ENCODE measurements around the gene SUFU. TPM values are rescaled to one million over a fixed set of nuclear protein-coding genes. Genes with fewer than 3 reads are reported as not detected.

The SUFU gene
- total RNA-seq, 1 experiment from 2014 or later = 10.6 TPM

DNA sequence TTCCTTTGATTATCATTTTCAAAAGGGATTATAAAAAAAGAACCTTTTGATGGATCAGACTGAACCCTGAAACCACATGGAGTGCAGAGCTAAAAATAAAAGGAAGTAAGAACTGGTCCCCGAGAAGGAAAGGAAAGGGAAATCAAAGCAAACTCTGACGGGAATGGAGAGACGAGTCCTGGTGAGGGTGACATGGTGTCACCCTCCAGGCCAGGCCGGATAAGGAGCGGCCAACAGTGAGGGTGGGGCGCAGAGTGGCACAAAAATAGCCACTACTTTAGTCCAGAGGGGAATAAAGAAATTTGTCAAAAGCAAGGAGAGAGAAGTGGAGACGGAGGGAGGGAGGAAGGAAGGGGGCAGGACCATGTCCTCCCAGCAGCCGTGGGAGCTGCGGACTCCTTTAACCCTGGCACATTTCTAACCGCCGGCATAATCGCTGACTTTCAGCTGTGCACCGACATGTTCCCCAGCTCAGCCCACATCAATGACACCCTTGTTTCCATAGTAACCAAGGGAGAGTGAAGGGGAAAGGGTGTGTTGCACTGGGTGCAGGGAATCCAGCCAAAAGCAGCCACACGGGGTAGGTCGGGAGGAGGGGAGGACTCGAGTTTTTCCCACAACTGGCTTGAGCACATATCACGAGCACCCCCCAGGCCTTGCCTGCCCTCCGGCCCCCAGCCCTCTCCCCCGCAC, 170.2 kb downstream of the SUFU start:
- H3K9me3 ChIP-seq = no peaks in the 10 kb centered on the region
- CTCF ChIA-PET = no interaction called here
- no peaks in the 10 kb centered on the region for H3K27me3 Mint-ChIP-seq (ENCODE audit: insufficient read depth, unreplicated experiment)
- TF ChIP-seq, protein P1, sequence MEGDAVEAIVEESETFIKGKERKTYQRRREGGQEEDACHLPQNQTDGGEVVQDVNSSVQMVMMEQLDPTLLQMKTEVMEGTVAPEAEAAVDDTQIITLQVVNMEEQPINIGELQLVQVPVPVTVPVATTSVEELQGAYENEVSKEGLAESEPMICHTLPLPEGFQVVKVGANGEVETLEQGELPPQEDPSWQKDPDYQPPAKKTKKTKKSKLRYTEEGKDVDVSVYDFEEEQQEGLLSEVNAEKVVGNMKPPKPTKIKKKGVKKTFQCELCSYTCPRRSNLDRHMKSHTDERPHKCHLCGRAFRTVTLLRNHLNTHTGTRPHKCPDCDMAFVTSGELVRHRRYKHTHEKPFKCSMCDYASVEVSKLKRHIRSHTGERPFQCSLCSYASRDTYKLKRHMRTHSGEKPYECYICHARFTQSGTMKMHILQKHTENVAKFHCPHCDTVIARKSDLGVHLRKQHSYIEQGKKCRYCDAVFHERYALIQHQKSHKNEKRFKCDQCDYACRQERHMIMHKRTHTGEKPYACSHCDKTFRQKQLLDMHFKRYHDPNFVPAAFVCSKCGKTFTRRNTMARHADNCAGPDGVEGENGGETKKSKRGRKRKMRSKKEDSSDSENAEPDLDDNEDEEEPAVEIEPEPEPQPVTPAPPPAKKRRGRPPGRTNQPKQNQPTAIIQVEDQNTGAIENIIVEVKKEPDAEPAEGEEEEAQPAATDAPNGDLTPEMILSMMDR (IDR thresholded peaks at IDR 0.05; ENCODE audit: insufficient read depth in 1 of 2, low read depth in 1 of 2, low read length in 1 of 2, severe bottlenecking in 1 of 2, unreplicated experiment in 1 of 2) = no peak
- no peaks in the 10 kb centered on the region for H3K36me3 Mint-ChIP-seq (ENCODE audit: insufficient read depth, unreplicated experiment)
- no peaks in the 10 kb centered on the region for H3K27me3 ChIP-seq (replicated peaks; ENCODE audit: control insufficient read depth, insufficient read depth, low read length)
- H3K4me1 Mint-ChIP-seq (ENCODE audit: low read depth, unreplicated experiment) = no peaks in the 10 kb centered on the region
- POLR2A ChIA-PET = no interaction called here
- no peak for DNase-seq
- no peak overlapping the region for H3K4me3 ChIP-seq (ENCODE audit: low read depth, low read length)
- H3K27ac Mint-ChIP-seq (ENCODE audit: unreplicated experiment) = no peak overlapping the region
- H3K36me3 ChIP-seq (ENCODE audit: control insufficient read depth, insufficient read depth, low read length) = no peaks in the 10 kb centered on the region
- no peaks in the 10 kb centered on the region for H3K9me3 Mint-ChIP-seq (ENCODE audit: unreplicated experiment)
- no TSS peak for BruUV-seq (replicated peaks)
- intact Hi-C loops (cut with micrococcal nuclease; ENCODE audit: unreplicated experiment) = no loop called here
- H3K4me1 ChIP-seq = peaks cover 6% of the 10 kb centered on the region; the same call in 1 of the 2 replicates
- no peak overlapping the region for H3K4me3 Mint-ChIP-seq (ENCODE audit: unreplicated experiment)

DNA sequence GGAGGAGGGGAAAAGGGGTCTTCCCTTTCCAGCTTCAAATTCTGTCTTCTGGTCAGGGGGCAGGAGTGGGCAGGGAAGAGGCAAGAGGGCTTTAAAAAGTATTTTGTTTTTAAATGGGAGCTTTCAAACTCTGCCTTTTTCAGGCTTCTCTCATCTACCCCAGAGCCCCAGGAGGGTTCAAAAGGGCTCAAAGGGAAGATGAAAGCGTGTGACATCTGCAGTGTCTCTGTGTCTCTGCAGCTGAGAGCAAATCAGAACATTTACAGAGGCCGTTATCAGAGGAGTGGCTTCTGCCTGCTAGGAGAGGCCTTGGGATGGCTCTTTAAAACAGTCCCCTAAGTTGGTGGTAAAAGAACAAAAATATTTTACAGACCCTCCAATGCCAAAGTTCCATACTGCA, 170.8 kb downstream of the SUFU start:
- Histone ChIP-seq H3K4me1 (peaks cover 3% of the 10 kb centered on the region; the same call in 1 of the 2 replicates), H3K9me3 (no peaks in the 10 kb centered on the region), H3K27me3 (replicated peaks; ENCODE audit: control insufficient read depth, insufficient read depth, low read length) (no peaks in the 10 kb centered on the region), H3K4me3 (ENCODE audit: low read depth, low read length) (no peak overlapping the region), H3K36me3 (ENCODE audit: control insufficient read depth, insufficient read depth, low read length) (no peaks in the 10 kb centered on the region)
- ChIA-PET CTCF (no interaction called here), POLR2A (no interaction called here)
- Mint-ChIP-seq H3K4me3 (ENCODE audit: unreplicated experiment) (no peak overlapping the region), H3K4me1 (ENCODE audit: low read depth, unreplicated experiment) (no peaks in the 10 kb centered on the region), H3K27ac (ENCODE audit: unreplicated experiment) (no peak overlapping the region), H3K9me3 (ENCODE audit: unreplicated experiment) (no peaks in the 10 kb centered on the region), H3K36me3 (ENCODE audit: insufficient read depth, unreplicated experiment) (no peaks in the 10 kb centered on the region), H3K27me3 (ENCODE audit: insufficient read depth, unreplicated experiment) (no peaks in the 10 kb centered on the region)
- BruUV-seq (replicated peaks) = no TSS peak
- DNase-seq = no peak
- TF ChIP-seq, protein P1 (IDR thresholded peaks at IDR 0.05; ENCODE audit: insufficient read depth in 1 of 2, low read depth in 1 of 2, low read length in 1 of 2, severe bottlenecking in 1 of 2, unreplicated experiment in 1 of 2) = no peak
- intact Hi-C loops (cut with micrococcal nuclease; ENCODE audit: unreplicated experiment) = no loop called here

GRCh38 chr10:102675011-102675665, 171.4 kb downstream of the SUFU start:
- intact Hi-C loops (cut with micrococcal nuclease; ENCODE audit: unreplicated experiment) = no loop called here
- no TSS peak for BruUV-seq (replicated peaks)
- no peaks in the 10 kb centered on the region for H3K27me3 Mint-ChIP-seq (ENCODE audit: insufficient read depth, unreplicated experiment)
- no peak for DNase-seq
- TF ChIP-seq, protein P1 (IDR thresholded peaks at IDR 0.05; ENCODE audit: insufficient read depth in 1 of 2, low read depth in 1 of 2, low read length in 1 of 2, severe bottlenecking in 1 of 2, unreplicated experiment in 1 of 2) = no peak
- H3K36me3 Mint-ChIP-seq (ENCODE audit: insufficient read depth, unreplicated experiment) = no peaks in the 10 kb centered on the region
- H3K27ac Mint-ChIP-seq (ENCODE audit: unreplicated experiment) = no peak overlapping the region
- no peaks in the 10 kb centered on the region for H3K36me3 ChIP-seq (ENCODE audit: control insufficient read depth, insufficient read depth, low read length)
- H3K4me1 Mint-ChIP-seq (ENCODE audit: low read depth, unreplicated experiment) = no peaks in the 10 kb centered on the region
- ChIA-PET CTCF (interaction anchor here (0.7 kb wide), 1 partner anchor 11 kb away, joined by 4 read pairs; no protein-coding TSS in a partner anchor), POLR2A (no interaction called here)
- no peaks in the 10 kb centered on the region for H3K27me3 ChIP-seq (replicated peaks; ENCODE audit: control insufficient read depth, insufficient read depth, low read length)
- no peak overlapping the region for H3K4me3 Mint-ChIP-seq (ENCODE audit: unreplicated experiment)
- H3K4me3 ChIP-seq (ENCODE audit: low read depth, low read length) = no peak overlapping the region
- H3K9me3 Mint-ChIP-seq (ENCODE audit: unreplicated experiment) = no peaks in the 10 kb centered on the region
- H3K9me3 ChIP-seq = no peaks in the 10 kb centered on the region
- H3K4me1 ChIP-seq = no peaks in the 10 kb centered on the region; the same call in 1 of the 2 replicates
